HG03457 (cell line): ENCODE data around the gene SAA2.
"Not testable (repeated sequence)": the region's sequence is repeated elsewhere in the genome, so short reads cannot be mapped to it uniquely, and the experiment has no call there.

Experiments used
- ATAC-seq: cut with Tn5 transposase; IDR thresholded peaks from one replicate; pipeline ENCODE4 v1.9.1; 2021; ENCODE audit warnings: moderate number of reproducible peaks; ENCODE audit not compliant: unreplicated experiment

The SAA2 gene

DNA sequence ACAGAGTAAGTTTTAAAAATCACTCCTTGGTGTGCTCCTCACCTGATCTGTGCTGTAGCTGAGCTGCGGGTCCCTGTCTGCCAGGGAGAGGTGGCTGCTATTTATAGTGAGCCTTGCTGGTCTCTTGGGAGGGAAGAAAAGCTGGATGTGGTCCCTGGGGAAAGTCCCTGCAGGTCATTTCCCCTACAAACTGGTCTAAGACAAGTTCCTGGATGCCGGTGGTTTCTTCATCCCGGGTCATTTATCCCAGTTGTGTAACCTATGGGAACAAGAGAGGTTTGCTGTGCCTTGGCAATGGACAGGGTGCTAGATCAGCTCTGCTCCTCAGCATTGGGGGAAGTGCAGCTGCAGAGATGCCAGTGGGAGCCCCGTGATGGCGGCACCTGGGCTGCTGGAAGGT lies at the start of gene SAA2:
Gene SAA2, minus strand, starts transcription at position 108 of the 400 bp plus-strand sequence. CDS start 657 bp downstream, outside the sequence.
- ATAC-seq, result no peak

GRCh38 chr11:18295316-18295715 lies 46.8 kb upstream of the SAA2 start:
- ATAC-seq, result no peak

GRCh38 chr11:18294862-18295261 lies 46.4 kb upstream of the SAA2 start:
- ATAC-seq, result no peak

DNA sequence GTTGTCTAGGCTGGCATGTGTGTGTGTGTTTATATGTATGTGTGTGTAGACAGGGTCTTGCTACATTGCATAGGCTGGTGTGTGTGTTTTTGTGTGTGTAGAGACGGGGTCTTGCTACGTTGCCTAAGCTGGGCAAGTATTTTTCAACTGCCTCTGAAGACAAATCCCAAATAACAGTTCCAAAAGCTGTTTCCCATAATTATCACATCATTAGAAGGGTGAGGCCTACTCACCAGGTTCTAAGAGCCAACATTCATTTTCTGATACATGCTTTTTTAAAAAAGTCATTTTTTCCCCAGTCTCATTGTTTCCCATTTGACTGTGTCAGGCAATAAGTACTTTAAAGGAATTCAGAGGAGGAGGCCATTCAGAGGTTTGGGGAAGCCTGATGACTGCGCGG lies 40.4 kb upstream of the SAA2 start:
- ATAC-seq, result no peak

GRCh38 chr11:18285841-18286240 lies 37.4 kb upstream of the SAA2 start:
- ATAC-seq, result no peak

DNA sequence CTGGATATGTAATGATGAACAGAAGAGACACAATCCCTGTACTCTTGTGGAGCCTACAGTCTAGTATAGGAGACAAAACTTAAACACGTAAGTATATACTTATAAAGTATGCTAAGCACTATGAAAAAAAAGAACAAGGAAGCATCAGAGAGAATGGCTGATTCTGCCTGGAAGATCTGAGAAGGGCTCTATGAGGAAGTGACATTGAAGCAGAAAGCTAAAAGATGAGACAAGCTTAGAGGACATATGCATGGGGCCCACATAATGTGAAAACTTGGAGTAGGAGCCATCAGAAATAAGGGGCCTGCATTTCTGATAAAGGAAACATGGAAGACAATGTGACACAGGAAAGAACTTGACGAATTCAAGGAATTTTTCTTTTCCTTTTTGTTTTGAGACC lies 34.2 kb upstream of the SAA2 start:
- no peak for ATAC-seq

GRCh38 chr11:18280438-18281045 lies 32.1 kb upstream of the SAA2 start:
- peak; percentile 61 for ATAC-seq

DNA sequence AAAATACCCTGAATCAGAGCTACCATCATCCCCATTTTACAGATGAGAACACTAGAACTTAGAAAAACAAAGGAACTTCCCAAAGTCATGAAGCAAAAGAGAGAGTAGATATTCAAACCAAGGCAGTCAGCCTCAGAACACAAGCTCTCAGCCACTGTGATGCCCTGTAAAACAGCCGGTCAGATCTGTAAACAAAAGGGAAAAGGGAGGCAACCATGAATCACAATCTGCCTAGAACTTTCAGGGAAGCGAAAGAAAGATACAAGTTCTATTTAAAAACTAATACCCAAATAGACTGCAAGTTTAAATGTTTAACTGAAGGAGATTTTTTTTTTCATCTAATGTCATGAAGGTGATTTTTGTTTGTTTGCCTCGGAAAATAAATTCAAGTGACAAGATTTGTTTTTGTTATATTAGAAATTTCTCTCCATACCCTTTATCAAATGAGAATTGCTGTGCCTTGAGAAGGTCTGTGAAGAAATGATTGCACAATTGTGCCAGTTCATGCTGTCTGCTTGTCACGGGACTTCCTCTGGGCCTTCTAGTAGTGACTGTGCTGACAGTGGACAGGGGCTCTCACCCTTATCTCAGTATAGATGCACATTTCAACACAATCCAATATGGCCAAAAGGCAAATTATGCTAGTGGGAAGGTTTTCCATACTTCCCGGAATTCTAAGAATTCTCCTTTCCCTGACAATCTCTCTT lies 29.2 kb upstream of the SAA2 start:
- ATAC-seq, result no peak

GRCh38 chr11:18271206-18271605 lies 22.7 kb upstream of the SAA2 start:
- no peak for ATAC-seq

DNA sequence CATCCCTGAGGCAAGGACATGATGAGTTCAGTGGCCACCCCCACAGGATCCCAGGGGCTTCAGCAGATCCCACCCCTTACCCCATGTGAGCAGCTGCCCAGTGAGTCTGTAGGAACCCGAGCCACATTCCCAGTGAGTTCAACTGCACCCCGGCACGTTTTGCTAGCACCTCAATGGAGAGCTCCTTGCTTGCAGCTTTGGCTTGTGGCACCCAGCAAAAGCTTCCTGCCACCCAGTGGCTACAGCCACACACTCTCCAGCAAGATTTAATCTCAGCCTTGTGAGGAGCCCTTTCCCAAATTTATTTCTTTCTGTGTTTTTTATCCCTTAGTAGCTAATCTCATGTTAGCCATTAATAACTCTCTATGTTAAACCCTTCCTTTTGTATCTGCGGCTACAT lies 21.6 kb upstream of the SAA2 start:
- ATAC-seq, result no peak

DNA sequence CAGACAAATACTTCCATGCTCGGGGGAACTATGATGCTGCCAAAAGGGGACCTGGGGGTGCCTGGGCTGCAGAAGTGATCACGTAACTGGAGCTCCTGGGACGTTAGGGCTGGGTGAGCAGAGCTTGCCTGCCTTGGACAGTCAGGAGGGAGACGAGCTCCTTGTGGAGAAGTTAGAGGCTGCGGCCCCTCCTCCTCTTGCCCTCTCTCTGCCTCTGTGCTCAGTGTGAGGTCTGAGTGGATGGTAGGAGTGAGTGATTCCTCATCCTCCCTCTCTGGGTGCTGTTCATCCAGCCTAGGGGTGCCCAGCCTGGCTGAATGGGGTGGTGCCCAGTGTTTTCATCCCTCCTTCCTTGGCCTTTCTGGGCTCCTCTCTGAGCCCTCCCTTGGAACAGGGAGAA lies 20.8 kb upstream of the SAA2 start:
- ATAC-seq, result not testable (repeated sequence)

- ATAC-seq, result peak; percentile 49
These were observed 19.1 kb upstream of the SAA2 start for GRCh38 chr11:18267335-18268133.

DNA sequence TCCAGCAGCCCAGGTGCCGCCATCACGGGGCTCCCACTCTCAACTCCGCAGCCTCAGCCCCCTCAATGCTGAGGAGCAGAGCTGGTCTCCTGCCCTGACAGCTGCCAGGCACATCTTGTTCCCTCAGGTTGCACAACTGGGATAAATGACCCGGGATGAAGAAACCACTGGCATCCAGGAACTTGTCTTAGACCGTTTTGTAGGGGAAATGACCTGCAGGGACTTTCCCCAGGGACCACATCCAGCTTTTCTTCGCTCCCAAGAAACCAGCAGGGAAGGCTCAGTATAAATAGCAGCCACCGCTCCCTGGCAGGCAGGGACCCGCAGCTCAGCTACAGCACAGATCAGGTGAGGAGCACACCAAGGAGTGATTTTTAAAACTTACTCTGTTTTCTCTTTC lies 17.5 kb upstream of the SAA2 start, which contains the start of gene SAA1:
Gene SAA1, plus strand, starts transcription at position 316 of the 400 bp plus-strand sequence. CDS start 624 bp downstream, outside the sequence.
- ATAC-seq, result no peak

- no peak for ATAC-seq
These were observed 16.4 kb upstream of the SAA2 start for GRCh38 chr11:18264677-18265555.

GRCh38 chr11:18264035-18264434 lies 15.6 kb upstream of the SAA2 start:
- no peak for ATAC-seq

DNA sequence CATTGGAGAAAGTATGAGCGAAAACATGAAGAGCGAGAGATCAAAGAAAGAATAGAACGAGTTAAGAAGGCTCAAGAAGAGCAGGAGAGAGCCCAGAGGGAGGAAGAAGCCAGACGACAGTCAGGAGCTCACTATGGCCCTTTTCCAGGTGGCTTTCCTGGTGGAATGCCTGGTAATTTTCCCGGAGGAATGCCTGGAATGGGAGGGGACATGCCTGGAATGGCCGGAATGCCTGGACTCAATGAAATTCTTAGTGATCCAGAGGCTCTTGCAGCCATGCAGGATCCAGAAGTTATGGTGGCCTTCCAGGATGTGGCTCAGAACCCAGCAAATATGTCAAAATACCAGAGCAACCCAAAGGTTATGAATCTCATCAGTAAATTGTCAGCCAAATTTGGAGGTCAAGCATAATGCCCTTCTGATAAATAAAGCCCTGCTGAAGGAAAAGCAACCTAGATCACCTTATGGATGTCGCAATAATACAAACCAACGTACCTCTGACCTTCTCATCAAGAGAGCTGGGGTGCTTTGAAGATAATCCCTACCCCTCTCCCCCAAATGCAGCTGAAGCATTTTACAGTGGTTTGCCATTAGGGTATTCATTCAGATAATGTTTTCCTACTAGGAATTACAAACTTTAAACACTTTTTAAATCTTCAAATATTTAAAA lies 14.3 kb upstream of the SAA2 start:
- not testable (repeated sequence) for ATAC-seq

GRCh38 chr11:18261721-18262120 lies 13.3 kb upstream of the SAA2 start:
- no peak for ATAC-seq

DNA sequence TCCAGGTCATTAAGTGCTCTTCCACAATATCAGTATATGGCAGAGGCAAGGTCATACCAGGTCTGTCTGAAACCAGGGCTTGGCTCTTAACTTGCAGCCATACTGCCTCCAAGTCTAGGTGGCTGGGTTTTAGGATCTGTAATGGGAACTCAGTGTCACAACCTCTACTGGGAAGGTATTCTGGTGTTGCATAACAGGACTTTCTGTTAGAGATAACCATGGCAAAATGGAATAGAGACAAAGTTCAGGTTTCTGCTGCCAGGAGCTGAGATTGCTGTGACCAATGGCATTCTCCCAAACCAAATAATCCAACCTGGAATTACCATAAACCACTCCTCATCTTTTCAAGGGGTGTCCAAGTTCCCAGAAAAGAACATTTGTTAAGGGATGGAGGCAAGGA lies 10.8 kb upstream of the SAA2 start:
- ATAC-seq, result no peak

- ATAC-seq, result no peak
These were observed 6.4 kb upstream of the SAA2 start for GRCh38 chr11:18254781-18255361.

- ATAC-seq, result no peak
These were observed 5.4 kb upstream of the SAA2 start for GRCh38 chr11:18253778-18254338.
